C1 segment of cervical spinal cord (tissue), 14 donors: Measurements from ENCODE around the gene MRPL47.
"Not testable (repeated sequence)": the region's sequence is repeated elsewhere in the genome, so short reads cannot be mapped to it uniquely, and the experiment has no call there.

Experiments
- DNase-seq, 14 donors: peaks; one replicate each; lab custom pipeline; 2025; lab: John Stamatoyannopoulos, UW

The MRPL47 gene

GRCh38 chr3:179604321-179605078 is at the start of gene MRPL47, which contains the start of gene NDUFB5:
MRPL47 (minus strand) TSS chr3:179604638; CDS start chr3:179604624, 14 bp downstream.
NDUFB5 (plus strand) TSS chr3:179604794; CDS start chr3:179604816, 22 bp downstream.
- peak; percentile 30 to 96 (median 90) for DNase-seq

- DNase-seq = peak in 13 of 14 donors; percentile 43 to 88 (median 78)
Measured at GRCh38 chr3:179653096-179653797, 48.8 kb upstream of the MRPL47 start.

GRCh38 chr3:179652447-179653095 is 48.1 kb upstream of the MRPL47 start, which contains the start of gene USP13:
USP13 (plus strand) TSS chr3:179653040; CDS start chr3:179653226, 186 bp downstream.
- peak in 13 of 14 donors; percentile 41 to 88 (median 78) for DNase-seq

GRCh38 chr3:179651687-179652446 is 47.4 kb upstream of the MRPL47 start:
- DNase-seq = peak in 2 of 14 donors; percentile 23 to 25

GRCh38 chr3:179646177-179646576 is 41.7 kb upstream of the MRPL47 start:
- DNase-seq = no peak

GRCh38 chr3:179643837-179644236 is 39.4 kb upstream of the MRPL47 start:
- not testable (repeated sequence) for DNase-seq

GRCh38 chr3:179642871-179643270 is 38.4 kb upstream of the MRPL47 start:
- DNase-seq = no peak

GRCh38 chr3:179640469-179640868 is 36.0 kb upstream of the MRPL47 start:
- no peak for DNase-seq

GRCh38 chr3:179630753-179631451 is 26.5 kb upstream of the MRPL47 start:
- DNase-seq = no peak

- no peak for DNase-seq
Measured at GRCh38 chr3:179624451-179624850, 20.0 kb upstream of the MRPL47 start.

GRCh38 chr3:179622023-179622422 is 17.6 kb upstream of the MRPL47 start:
- DNase-seq = no peak

- DNase-seq = no peak
Measured at GRCh38 chr3:179615458-179616173, 11.2 kb upstream of the MRPL47 start.

- DNase-seq = no peak
Measured at GRCh38 chr3:179613807-179614206, 9.4 kb upstream of the MRPL47 start.

- no peak for DNase-seq
Measured at GRCh38 chr3:179610066-179610465, 5.6 kb upstream of the MRPL47 start.

GRCh38 chr3:179608931-179609720 is 4.7 kb upstream of the MRPL47 start:
- no peak for DNase-seq

GRCh38 chr3:179606534-179607085 is 2.2 kb upstream of the MRPL47 start:
- no peak for DNase-seq

- DNase-seq = no peak
Measured at GRCh38 chr3:179603831-179604230, 607 bp downstream of the MRPL47 start.

- DNase-seq = no peak
Measured at GRCh38 chr3:179603321-179603720, 1.1 kb downstream of the MRPL47 start.

GRCh38 chr3:179599531-179599930 is 4.9 kb downstream of the MRPL47 start:
- no peak for DNase-seq
